DND-41 (cell line): ENCODE data around the gene EDN2.

Experiments
- ATAC-seq: fragments of 200-7000 bp; cut with Tn5 transposase; 3 replicates; pipeline ENCODE4 v1.9.1; 2021; ENCODE audit warnings: low read depth; ENCODE audit not compliant: insufficient read depth
- DNase-seq: peaks from one replicate; pipeline ENCODE4 v3.0.0-alpha.2; 2020
- H2AFZ ChIP-seq: 2 replicates; pipeline ENCODE4 v1.6.0; 2012; ENCODE audit warnings: low read depth, low read length
- H3K27ac ChIP-seq: 2 replicates; pipeline ENCODE4 v1.5.1; 2012; ENCODE audit warnings: low read length, inconsistent platforms
- H3K27me3 ChIP-seq: fragments of 200-600 bp; sonication (generic); 2 replicates; pipeline ENCODE4 v1.6.0; 2012; ENCODE audit warnings: low read length, mild to moderate bottlenecking, inconsistent platforms; ENCODE audit not compliant: insufficient read depth, poor library complexity
- H3K36me3 ChIP-seq: 2 replicates; pipeline ENCODE4 v1.5.1; 2012; ENCODE audit warnings: low read length, inconsistent platforms; ENCODE audit not compliant: insufficient read depth
- H3K4me1 ChIP-seq: 2 replicates; pipeline ENCODE4 v1.5.1; 2012; ENCODE audit warnings: mild to moderate bottlenecking, low read length; ENCODE audit not compliant: insufficient read depth
- H3K4me2 ChIP-seq: 2 replicates; pipeline ENCODE4 v1.6.0; 2012; ENCODE audit warnings: mild to moderate bottlenecking, moderate library complexity, low read length, inconsistent platforms; ENCODE audit not compliant: insufficient read depth
- H3K4me3 ChIP-seq, 2 experiments: fragments of 200-600 bp in 1 of 2; shearing (Covaris generic) in 1 of 2; 2 replicates each; pipeline ENCODE4 v1.5.1; 2012 to 2016; ENCODE audit warnings: inconsistent platforms in 2 of 2, low read length in 2 of 2, mild to moderate bottlenecking in 2 of 2, low read depth in 1 of 2, moderate library complexity in 1 of 2
- H3K79me2 ChIP-seq: 2 replicates; pipeline ENCODE4 v1.6.0; 2012; ENCODE audit warnings: low read length, inconsistent platforms; ENCODE audit not compliant: insufficient read depth
- H3K9ac ChIP-seq: 2 replicates; pipeline ENCODE4 v1.6.0; 2012; ENCODE audit warnings: low read depth, mild to moderate bottlenecking, inconsistent platforms, low read length, moderate library complexity
- H3K9me3 ChIP-seq: 2 replicates; pipeline ENCODE4 v1.5.1; 2012; ENCODE audit warnings: low read length, moderate library complexity, mild to moderate bottlenecking, inconsistent platforms; ENCODE audit not compliant: insufficient read depth, severe bottlenecking
- H4K20me1 ChIP-seq: 2 replicates; pipeline ENCODE4 v1.6.0; 2012; ENCODE audit warnings: low read length; ENCODE audit not compliant: insufficient read depth
- EZH2 ChIP-seq: IDR thresholded peaks from 3 replicates; pipeline ENCODE4 v1.6.1; 2012; ENCODE audit warnings: borderline replicate concordance, low read depth, mild to moderate bottlenecking, moderate library complexity, low read length, inconsistent platforms; ENCODE audit not compliant: severe bottlenecking
- TF ChIP-seq, protein P1 (sequence below): IDR thresholded peaks from 2 replicates; pipeline ENCODE4 v1.5.1; 2012; ENCODE audit warnings: borderline replicate concordance, low read length, moderate library complexity, mild to moderate bottlenecking; ENCODE audit not compliant: poor library complexity, severe bottlenecking; ENCODE audit errors: extremely low read depth

EDN2 gene

DNA sequence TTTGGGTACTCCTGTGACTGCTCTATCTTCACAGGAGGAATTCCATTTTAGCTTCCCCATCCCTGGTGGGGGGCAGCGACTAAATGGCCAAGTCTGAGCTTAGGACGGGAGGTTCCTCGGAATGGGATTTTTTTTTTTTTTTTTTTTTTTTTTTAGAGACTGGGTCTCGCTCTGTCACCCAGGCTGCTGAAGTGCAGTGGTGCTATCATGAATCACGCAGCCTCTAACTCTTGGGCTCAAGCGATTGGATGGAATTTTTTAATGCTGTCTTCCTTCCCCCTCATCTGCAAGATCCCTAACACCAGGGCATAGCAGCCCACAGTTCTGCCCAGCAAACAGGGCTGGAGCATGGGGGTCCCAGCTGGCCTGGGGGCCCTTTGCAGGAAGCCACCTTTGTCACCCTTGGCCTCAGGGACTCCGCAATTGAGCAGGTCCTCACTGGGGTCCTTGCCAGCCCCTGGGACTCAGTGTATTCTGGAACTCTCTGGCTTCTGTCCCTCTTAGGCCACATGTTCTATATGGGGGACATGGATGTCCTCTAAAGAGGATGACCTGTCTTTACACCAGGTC is 13.1 kb upstream of the EDN2 start:
- ATAC-seq (no peak; the same call in 2 of the 3 replicates), DNase-seq (no peak)
- Histone ChIP-seq H3K27ac (no peak overlapping the region), H3K27me3 (no peaks in the 10 kb centered on the region), H3K4me1 (no peaks in the 10 kb centered on the region), H3K4me2 (no peak overlapping the region), H3K9ac (no peak overlapping the region), H3K79me2 (no peaks in the 10 kb centered on the region), H4K20me1 (peaks cover 3% of the 10 kb centered on the region; the same call in 1 of the 2 replicates), H3K4me3 (no peak overlapping the region), H3K36me3 (no peaks in the 10 kb centered on the region), H3K9me3 (no peaks in the 10 kb centered on the region), H2AFZ (no peak overlapping the region)
- TF ChIP-seq, protein P1, sequence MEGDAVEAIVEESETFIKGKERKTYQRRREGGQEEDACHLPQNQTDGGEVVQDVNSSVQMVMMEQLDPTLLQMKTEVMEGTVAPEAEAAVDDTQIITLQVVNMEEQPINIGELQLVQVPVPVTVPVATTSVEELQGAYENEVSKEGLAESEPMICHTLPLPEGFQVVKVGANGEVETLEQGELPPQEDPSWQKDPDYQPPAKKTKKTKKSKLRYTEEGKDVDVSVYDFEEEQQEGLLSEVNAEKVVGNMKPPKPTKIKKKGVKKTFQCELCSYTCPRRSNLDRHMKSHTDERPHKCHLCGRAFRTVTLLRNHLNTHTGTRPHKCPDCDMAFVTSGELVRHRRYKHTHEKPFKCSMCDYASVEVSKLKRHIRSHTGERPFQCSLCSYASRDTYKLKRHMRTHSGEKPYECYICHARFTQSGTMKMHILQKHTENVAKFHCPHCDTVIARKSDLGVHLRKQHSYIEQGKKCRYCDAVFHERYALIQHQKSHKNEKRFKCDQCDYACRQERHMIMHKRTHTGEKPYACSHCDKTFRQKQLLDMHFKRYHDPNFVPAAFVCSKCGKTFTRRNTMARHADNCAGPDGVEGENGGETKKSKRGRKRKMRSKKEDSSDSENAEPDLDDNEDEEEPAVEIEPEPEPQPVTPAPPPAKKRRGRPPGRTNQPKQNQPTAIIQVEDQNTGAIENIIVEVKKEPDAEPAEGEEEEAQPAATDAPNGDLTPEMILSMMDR, result no peak
- no peak for TF ChIP-seq EZH2

DNA sequence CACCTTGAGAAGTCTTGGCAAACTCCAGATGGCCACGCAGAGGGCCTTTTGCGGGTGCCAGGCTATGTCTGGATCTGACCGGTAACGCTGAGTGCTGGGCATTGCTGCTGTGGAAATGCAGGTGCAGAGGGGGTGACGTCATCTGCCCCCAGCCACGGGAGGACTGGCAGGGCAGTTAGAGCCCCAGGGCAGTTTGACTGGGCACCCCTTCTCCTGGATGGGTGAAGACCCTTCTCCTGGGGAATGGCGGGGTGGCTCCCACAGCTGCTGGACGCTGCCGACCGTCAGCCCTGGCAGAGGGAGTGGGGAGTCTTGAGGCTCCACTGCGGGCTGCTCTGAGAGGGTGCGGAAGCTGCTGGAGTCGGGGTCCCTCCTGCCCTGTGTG is 12.6 kb upstream of the EDN2 start:
- Histone ChIP-seq H3K9ac (no peak overlapping the region), H3K4me2 (no peak overlapping the region), H4K20me1 (peaks cover 3% of the 10 kb centered on the region; the same call in 1 of the 2 replicates), H3K79me2 (no peaks in the 10 kb centered on the region), H3K9me3 (no peaks in the 10 kb centered on the region), H3K4me1 (no peaks in the 10 kb centered on the region), H3K27me3 (no peaks in the 10 kb centered on the region), H3K4me3 (no peak overlapping the region), H3K27ac (no peak overlapping the region), H3K36me3 (no peaks in the 10 kb centered on the region), H2AFZ (no peak overlapping the region)
- TF ChIP-seq, protein P1, result no peak
- no peak for TF ChIP-seq EZH2
- no peak for ATAC-seq
- no peak for DNase-seq

DNA sequence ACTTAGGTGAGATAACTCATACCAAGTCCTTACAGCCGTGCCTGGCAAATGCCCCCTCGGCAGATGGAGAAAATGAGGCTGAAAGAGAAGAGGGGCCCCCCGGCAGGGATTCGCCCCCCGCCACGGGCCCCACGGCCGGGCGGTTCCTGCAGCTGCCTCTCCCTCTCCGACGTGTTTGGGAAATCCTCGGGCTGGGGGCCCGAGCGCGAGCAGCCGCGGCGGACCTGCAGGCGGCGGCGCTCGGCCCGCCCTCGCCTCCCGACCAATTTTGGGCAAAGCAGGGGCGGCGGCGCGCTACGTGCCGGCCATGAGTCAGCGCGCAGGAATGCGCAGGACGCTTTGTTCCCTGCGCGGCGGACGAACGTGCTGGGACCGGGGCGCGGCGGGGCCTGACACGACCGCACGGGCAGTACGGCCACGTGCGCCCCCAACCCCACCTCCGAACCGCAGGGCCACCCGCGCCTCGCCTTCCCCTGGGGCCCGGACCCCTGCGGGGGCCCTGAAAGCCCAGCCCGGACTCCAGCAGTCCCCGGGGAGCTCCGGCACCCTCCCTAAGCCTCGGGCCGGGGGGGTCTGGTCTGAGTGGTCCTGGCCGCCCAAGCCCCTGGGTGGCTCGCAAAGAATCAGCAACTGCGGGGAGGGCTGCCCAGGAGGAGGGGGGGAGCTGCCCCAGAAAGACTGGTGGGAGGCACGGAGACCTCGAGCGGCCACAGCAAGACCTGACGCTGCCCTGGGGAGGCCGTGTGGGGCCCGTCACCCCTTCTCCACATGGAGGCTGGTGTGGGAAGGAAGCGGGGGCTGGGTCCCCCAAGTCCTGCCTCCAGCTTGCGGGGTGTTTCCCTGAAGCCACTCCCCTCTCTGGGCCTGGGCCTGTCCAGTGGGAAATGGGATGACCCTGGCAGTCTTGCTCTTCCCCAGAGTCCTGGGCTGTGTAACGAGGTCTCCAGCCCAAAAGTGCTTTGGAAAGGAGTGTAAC is 11.9 kb upstream of the EDN2 start:
- Histone ChIP-seq H3K9ac (no peak overlapping the region), H3K27ac (no peak overlapping the region)
- DNase-seq, result no peak

More for the DNA sequence above, 11.9 kb upstream of the EDN2 start:
- H3K4me1 ChIP-seq, result no peaks in the 10 kb centered on the region
- no peak overlapping the region for H3K4me3 ChIP-seq
- H4K20me1 ChIP-seq, result peaks cover 3% of the 10 kb centered on the region; the same call in 1 of the 2 replicates
- H3K4me2 ChIP-seq, result no peak overlapping the region
- no peak for TF ChIP-seq EZH2
- TF ChIP-seq, protein P1, result no peak
- no peaks in the 10 kb centered on the region for H3K9me3 ChIP-seq
- H2AFZ ChIP-seq, result no peak overlapping the region
- no peak for ATAC-seq
- no peaks in the 10 kb centered on the region for H3K79me2 ChIP-seq
- no peaks in the 10 kb centered on the region for H3K27me3 ChIP-seq
- no peaks in the 10 kb centered on the region for H3K36me3 ChIP-seq
